Epithelial cell of alveolus of lung (primary cell): ENCODE data around the gene GNL1. TPM values are rescaled to one million over a fixed set of nuclear protein-coding genes. Genes with fewer than 3 reads are reported as not detected.

Experiments
- total RNA-seq: library from RNA; depleted of rRNA; stranded (reverse); fragments of >200 nt; gene quantifications from 2 replicates; pipeline ENCODE4 v1.2.1, GENCODE V29; 2015

GNL1 gene
- total RNA-seq, result 33.7 and 55.1 TPM in 2 replicates

GRCh38 chr6:30556066-30556905, at the start of gene GNL1:
GNL1 (minus strand) TSS chr6:30556489; CDS start chr6:30556203, 286 bp downstream.

GRCh38 chr6:30571075-30571761, 14.9 kb upstream of the GNL1 start, which contains the start of gene ABCF1:
ABCF1 (plus strand) TSS chr6:30571442; CDS start chr6:30571488, 46 bp downstream.

GRCh38 chr6:30556906-30557682, 805 bp upstream of the GNL1 start, which contains the start of gene PRR3:
PRR3 (plus strand) TSS chr6:30557295; CDS start chr6:30557345, 50 bp downstream.

Other genes starting within 250 kb of the GNL1 start
- 8.9 and 9.4 TPM in 2 replicates for gene TRIM39, start 229.6 kb downstream of the GNL1 start, total RNA-seq
- 45.8 and 56.3 TPM in 2 replicates for gene RPP21, start 211.3 kb downstream of the GNL1 start, total RNA-seq
- 140 and 208 TPM in 2 replicates for gene HLA-E, start 67.0 kb downstream of the GNL1 start, total RNA-seq
- gene PRR3, start 806 bp upstream of the GNL1 start, total RNA-seq, result 10.2 and 17.4 TPM in 2 replicates
- gene ABCF1, start 15.0 kb upstream of the GNL1 start, total RNA-seq, result 31.8 and 33.6 TPM in 2 replicates
- 19.9 and 59.6 TPM in 2 replicates for gene PPP1R10, start 60.8 kb upstream of the GNL1 start, total RNA-seq
- gene MRPS18B, start 61.4 kb upstream of the GNL1 start, total RNA-seq, result 66.7 and 68.2 TPM in 2 replicates
- 3.8 and 3.9 TPM in 2 replicates for gene ATAT1, start 70.4 kb upstream of the GNL1 start, total RNA-seq
- 7.6 and 9.7 TPM in 2 replicates for gene C6orf136, start 90.6 kb upstream of the GNL1 start, total RNA-seq
- gene DHX16, start 116.5 kb upstream of the GNL1 start, total RNA-seq, result 24.9 and 25.2 TPM in 2 replicates
- 53.7 and 67.1 TPM in 2 replicates for gene PPP1R18, start 130.2 kb upstream of the GNL1 start, total RNA-seq
- gene NRM, start 134.5 kb upstream of the GNL1 start, total RNA-seq, result 16.5 TPM in 2 replicates
- gene MDC1, start 160.8 kb upstream of the GNL1 start, total RNA-seq, result 10.8 and 11.2 TPM in 2 replicates
- gene TUBB, start 163.9 kb upstream of the GNL1 start, total RNA-seq, result 514 and 1,241 TPM in 2 replicates
- gene FLOT1, start 186.2 kb upstream of the GNL1 start, total RNA-seq, result 100 and 118 TPM in 2 replicates
- gene IER3, start 188.1 kb upstream of the GNL1 start, total RNA-seq, result 92.7 and 292 TPM in 2 replicates